H1 (cell line): ENCODE data around the gene SRGAP3. TPM values are rescaled to one million over a fixed set of nuclear protein-coding genes. Genes with fewer than 3 reads are reported as not detected.

ENCODE experiments used
- CTCF ChIA-PET: fragments of 300-600 bp; sonication (Branson Sonifier 250); formaldehyde crosslinking; loops from one replicate; lab custom pipeline; 2021; ENCODE audit not compliant: partially characterized antibody; lab: Charles Lee
- POLR2A ChIA-PET: fragments of 300-600 bp; sonication (Branson Sonifier 250); formaldehyde crosslinking; loops from one replicate; lab custom pipeline; 2021; ENCODE audit warnings: inconsistent platforms; ENCODE audit not compliant: partially characterized antibody; lab: Charles Lee
- DNase-seq, 2 experiments: peaks; one replicate each; pipeline versions ENCODE4 v3.0.0 to v3.0.0-alpha.2; 2010 to 2022; ENCODE audit warnings: low spot score in 2 of 2, low read depth in 1 of 2, mixed read lengths in 1 of 2
- FAIRE-seq: peaks from 2 replicates; lab custom pipeline; 2011; peaks lifted over from hg19 to GRCh38; lab: Jason Lieb, UNC
- H2AFZ ChIP-seq: 2 replicates; pipeline ENCODE4 v1.8.1; 2012; ENCODE audit warnings: low read length, inconsistent platforms
- H2AK5ac ChIP-seq: 2 replicates; pipeline ENCODE4 v1.6.1; 2013; ENCODE audit warnings: low read depth, low read length
- H2BK120ac ChIP-seq: replicated peaks from 2 replicates; pipeline ENCODE3; 2013; ENCODE audit warnings: low read depth, low read length, inconsistent platforms
- H2BK12ac ChIP-seq: 2 replicates; pipeline ENCODE4 v1.6.1; 2013; ENCODE audit warnings: low read depth, low read length
- H2BK15ac ChIP-seq: 2 replicates; pipeline ENCODE4 v1.6.1; 2013; ENCODE audit warnings: low read length
- H2BK20ac ChIP-seq: 2 replicates; pipeline ENCODE4 v1.6.1; 2013; ENCODE audit warnings: low read length
- H2BK5ac ChIP-seq: 2 replicates; pipeline ENCODE4 v1.6.1; 2013; ENCODE audit warnings: low read depth, low read length
- H3K14ac ChIP-seq: 2 replicates; pipeline ENCODE4 v1.6.1; 2013; ENCODE audit warnings: inconsistent platforms; ENCODE audit not compliant: insufficient read length
- H3K18ac ChIP-seq: 2 replicates; pipeline ENCODE4 v1.6.1; 2013; ENCODE audit warnings: low read length; ENCODE audit errors: extremely low read depth
- H3K23ac ChIP-seq: 2 replicates; pipeline ENCODE4 v1.6.1; 2013; ENCODE audit warnings: inconsistent platforms; ENCODE audit not compliant: insufficient read length
- H3K23me2 ChIP-seq: 2 replicates; pipeline ENCODE4 v1.6.1; 2013; ENCODE audit warnings: low read depth, low read length
- H3K27ac ChIP-seq: 2 replicates; pipeline ENCODE4 v1.6.1; 2011; ENCODE audit warnings: low read depth, low read length, inconsistent platforms
- H3K27me3 ChIP-seq, 4 experiments: replicated peaks in 1 of 4; 1 replicate in 1 of 4; 2 replicates in 3 of 4; pipeline versions ENCODE4 v1.6.1 to v1.8.1; 2011 to 2013; ENCODE audit warnings: low read length in 3 of 4, mild to moderate bottlenecking in 3 of 4, inconsistent platforms in 2 of 4, mixed read lengths in 2 of 4, moderate library complexity in 1 of 4; ENCODE audit not compliant: control insufficient read depth in 3 of 4, insufficient read depth in 3 of 4; ENCODE audit errors: extremely low read depth in 1 of 4
- H3K36me3 ChIP-seq, 4 experiments: 2 replicates each; pipeline versions ENCODE4 v1.6.1 to v1.8.1; 2011 to 2013; ENCODE audit warnings: mild to moderate bottlenecking in 4 of 4, low read length in 3 of 4, moderate library complexity in 2 of 4, control low read depth in 1 of 4, inconsistent platforms in 1 of 4; ENCODE audit not compliant: insufficient read depth in 4 of 4, control insufficient read depth in 2 of 4
- H3K4ac ChIP-seq: replicated peaks from 2 replicates; pipeline ENCODE3; 2013; ENCODE audit warnings: low read length, low read depth, mixed read lengths, inconsistent platforms; ENCODE audit not compliant: insufficient read length
- H3K4me1 ChIP-seq, 4 experiments: replicated peaks in 1 of 4; 1 replicate in 1 of 4; 2 replicates in 3 of 4; pipeline versions ENCODE4 v1.6.1 to v1.8.1; 2011 to 2013; ENCODE audit warnings: low read length in 3 of 4, inconsistent platforms in 2 of 4, mixed read lengths in 1 of 4; ENCODE audit not compliant: insufficient read depth in 4 of 4, control insufficient read depth in 3 of 4
- H3K4me2 ChIP-seq, 2 experiments: 2 replicates each; pipeline versions ENCODE4 v1.6.1 to v1.8.1; 2011 to 2013; ENCODE audit warnings: low read depth in 2 of 2, low read length in 2 of 2, control low read depth in 1 of 2, inconsistent platforms in 1 of 2, mild to moderate bottlenecking in 1 of 2; ENCODE audit not compliant: insufficient read depth in 1 of 2
- H3K4me3 ChIP-seq, 4 experiments: fragments of 200-600, 300-600 bp in 1 of 4; sonication (generic), shearing (Covaris generic), sonication (Bioruptor Twin) in 1 of 4; 2 replicates each; pipeline versions ENCODE4 v1.5.1 to v1.8.1; 2011 to 2016; ENCODE audit warnings: low read length in 4 of 4, low read depth in 3 of 4, control low read depth in 2 of 4, inconsistent platforms in 2 of 4, mild to moderate bottlenecking in 2 of 4, mixed read lengths in 1 of 4, moderate library complexity in 1 of 4; ENCODE audit not compliant: insufficient read depth in 2 of 4; ENCODE audit errors: extremely low read depth in 1 of 4
- H3K56ac ChIP-seq: replicated peaks from 2 replicates; pipeline ENCODE3; 2013; ENCODE audit warnings: low read depth, mild to moderate bottlenecking, mixed read lengths, low read length, inconsistent platforms; ENCODE audit not compliant: insufficient read length
- H3K79me1 ChIP-seq: 2 replicates; pipeline ENCODE4 v1.6.1; 2013; ENCODE audit warnings: low read depth, low read length, control low read depth
- H3K79me2 ChIP-seq, 2 experiments: 2 replicates each; pipeline versions ENCODE4 v1.6.1 to v1.8.1; 2012 to 2013; ENCODE audit warnings: low read length in 2 of 2, mild to moderate bottlenecking in 2 of 2, inconsistent platforms in 1 of 2; ENCODE audit not compliant: insufficient read depth in 2 of 2, control insufficient read depth in 1 of 2
- H3K9ac ChIP-seq, 4 experiments: replicated peaks in 1 of 4; 1 replicate in 1 of 4; 2 replicates in 3 of 4; pipeline versions ENCODE4 v1.6.1 to v1.8.1; 2011 to 2013; ENCODE audit warnings: low read depth in 3 of 4, low read length in 3 of 4, control low read depth in 2 of 4, mild to moderate bottlenecking in 2 of 4, moderate library complexity in 2 of 4, inconsistent platforms in 1 of 4; ENCODE audit errors: extremely low read depth in 1 of 4
- H3K9me3 ChIP-seq, 2 experiments: 2 replicates each; pipeline versions ENCODE4 v1.6.1 to v1.8.1; 2012 to 2013; ENCODE audit warnings: mild to moderate bottlenecking in 2 of 2, moderate library complexity in 2 of 2, control low read depth in 1 of 2, inconsistent platforms in 1 of 2, low read depth in 1 of 2, low read length in 1 of 2, mixed read lengths in 1 of 2; ENCODE audit not compliant: insufficient read depth in 2 of 2
- H4K20me1 ChIP-seq, 2 experiments: replicated peaks in 1 of 2; 2 replicates each; pipeline versions ENCODE3 to v1.8.1; 2011 to 2013; ENCODE audit warnings: inconsistent platforms in 2 of 2, low read length in 2 of 2, mild to moderate bottlenecking in 1 of 2; ENCODE audit not compliant: insufficient read depth in 2 of 2, control insufficient read depth in 1 of 2
- H4K5ac ChIP-seq: 2 replicates; pipeline ENCODE4 v1.6.1; 2013; ENCODE audit warnings: low read length, low read depth, mixed read lengths, inconsistent platforms; ENCODE audit not compliant: insufficient read length
- H4K8ac ChIP-seq: 2 replicates; pipeline ENCODE4 v1.8.0; 2013; ENCODE audit warnings: mild to moderate bottlenecking, moderate library complexity, low read length, inconsistent platforms; ENCODE audit not compliant: insufficient read depth; ENCODE audit errors: extremely low read depth
- H4K91ac ChIP-seq: replicated peaks from 2 replicates; pipeline ENCODE3; 2013; ENCODE audit warnings: low read length, mixed read lengths, inconsistent platforms; ENCODE audit not compliant: insufficient read length
- BACH1 ChIP-seq: IDR thresholded peaks from 2 replicates; pipeline ENCODE4 v1.6.1; 2012; ENCODE audit warnings: low read length, improper control_type of control experiment
- FOSL1 ChIP-seq: IDR thresholded peaks from 2 replicates; pipeline ENCODE4 v1.6.1; 2011; ENCODE audit warnings: mild to moderate bottlenecking, low read depth, low read length, moderate library complexity; ENCODE audit not compliant: insufficient read depth
- MAX ChIP-seq: IDR thresholded peaks from 2 replicates; pipeline ENCODE4 v1.6.1; 2012; ENCODE audit warnings: inconsistent platforms
- SIN3A ChIP-seq, 2 experiments: IDR thresholded peaks in 1 of 2; conservative IDR thresholded peaks in 1 of 2; 2 replicates each; pipeline ENCODE4 v1.6.1; 2011 to 2012; ENCODE audit warnings: low read length in 2 of 2, improper control_type of control experiment in 1 of 2, low read depth in 1 of 2, mild to moderate bottlenecking in 1 of 2
- SP2 ChIP-seq: IDR thresholded peaks from 2 replicates; pipeline ENCODE4 v1.6.1; 2012; ENCODE audit warnings: mild to moderate bottlenecking, low read length, inconsistent platforms
- WGBS, 2 experiments: shearing (Covaris generic) in 1 of 2; methylation state at CpG; one replicate each; pipeline versions ENCODE4 v1.1.6 to v1.1.7; 2013 to 2015; ENCODE audit warnings: low lambda C conversion rate in 2 of 2, mixed read lengths in 2 of 2, inconsistent platforms in 1 of 2, low coverage in 1 of 2, missing lambda C conversion rate in 1 of 2; ENCODE audit not compliant: insufficient replicate concordance in 2 of 2, insufficient coverage in 1 of 2, insufficient read length in 1 of 2; ENCODE audit errors: extremely low coverage in 1 of 2, missing lambda C conversion rate in 1 of 2; 5-methylcytosine and 5-hydroxymethylcytosine counted together
- polyA plus RNA-seq, 7 experiments: library from polyadenylated mRNA; depleted of rRNA in 3 of 7; stranded (reverse) in 5 of 7; unstranded in 2 of 7; fragments of >200 nt in 5 of 7; fragments of 200-250 nt in 2 of 7; gene quantifications; 1 replicate in 5 of 7; 2 replicates in 1 of 7; 4 replicates in 1 of 7; pipeline versions ENCODE4 v1.2.1 to v1.2.3, GENCODE V29; 2011 to 2013; ENCODE audit warnings: missing spikeins in 2 of 7, mixed read lengths in 2 of 7
- total RNA-seq: library from RNA; stranded (reverse); fragmentation: NEBNext Ultra II Directional; extraction: Animal tissue kit (Norgen Biotek cat#: 25700); gene quantifications from 2 replicates; pipeline ENCODE4 v1.2.1, GENCODE V29; 2021

The SRGAP3 gene
- total and polyA plus RNA-seq, 2 of the 8 experiments (the other 6 are each of a cell fraction or from before 2014, with no cell fraction given), result 5.8 to 11.4 TPM

DNA sequence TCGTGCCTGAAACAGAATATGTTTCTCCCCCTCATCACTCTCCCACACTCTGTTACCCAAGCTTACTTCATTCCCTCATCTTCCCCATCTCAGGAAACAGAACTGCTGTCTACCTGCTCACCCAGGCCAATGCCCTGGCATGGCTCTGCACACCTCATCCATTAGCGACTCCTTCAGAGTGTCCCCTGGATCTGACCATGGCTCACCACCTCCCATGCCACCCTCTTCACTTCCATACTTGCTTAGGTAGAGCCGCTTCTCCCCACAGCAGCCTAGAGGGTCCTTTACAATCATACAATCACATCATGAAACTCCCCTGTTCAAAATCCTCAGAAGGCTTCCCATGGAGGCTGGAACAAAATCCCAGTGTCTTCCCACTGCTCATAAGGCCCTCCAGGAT, 252.3 kb downstream of the SRGAP3 start:
- TF ChIP-seq BACH1, result no peak
- TF ChIP-seq FOSL1, result no peak
- TF ChIP-seq MAX, result no peak
- TF ChIP-seq SP2, result no peak
- no peak for TF ChIP-seq SIN3A (conservative IDR thresholded peaks at IDR 0.05 in 1 of 2, IDR thresholded peaks at IDR 0.05 in 1 of 2; ENCODE audit: low read depth in 1 of 2, low read length in 2 of 2)
- ChIA-PET CTCF (interaction anchor here (0.7 to 13.2 kb wide), 33 partner anchors 10 to 352 kb away, joined by 3 to 200 read pairs (median 4); partner anchors contain the start of gene SRGAP3), POLR2A (interaction anchor here (0.6 to 1.0 kb wide), 2 partner anchors 28 to 32 kb away, joined by 3 read pairs; no protein-coding TSS in a partner anchor)
- FAIRE-seq, result no peak
- Histone ChIP-seq H3K18ac (no peak overlapping the region), H3K4me2 (no peak overlapping the region), H4K5ac (no peak overlapping the region), H2BK120ac (no peak overlapping the region), H2BK20ac (no peak overlapping the region), H2BK15ac (no peak overlapping the region), H3K56ac (no peak overlapping the region), H3K27me3 (no peaks in the 10 kb centered on the region), H3K9me3 (no peaks in the 10 kb centered on the region), H3K23ac (no peak overlapping the region), H2BK5ac (no peak overlapping the region), H3K27ac (no peak overlapping the region), H4K91ac (no peak overlapping the region), H3K14ac (no peak overlapping the region), H3K4me1 (peaks cover 0 to 5% (median 4%) of the 10 kb centered on the region in 4 experiments; a peak in 3 of 7 replicates), H4K20me1 (no peaks in the 10 kb centered on the region), H3K4me3 (no peak overlapping the region), H3K79me1 (no peaks in the 10 kb centered on the region; the same call in 1 of the 2 replicates), H4K8ac (no peak overlapping the region), H3K36me3 (no peaks in the 10 kb centered on the region), H3K4ac (no peak overlapping the region), H3K9ac (no peak overlapping the region), H2AK5ac (peak overlapping the region; percentile 65; the same call in 1 of the 2 replicates), H2BK12ac (no peak overlapping the region), H2AFZ (no peak overlapping the region; the same call in 1 of the 2 replicates), H3K23me2 (no peaks in the 10 kb centered on the region), H3K79me2 (no peaks in the 10 kb centered on the region)
- WGBS, 2 experiments, result 86% methylated on average over 3 of the region's 3 CpGs; no CpG with 5 or more reads in 1 of the 2 experiments
- DNase-seq, result no peak
